ENCODE measurements around the gene PKP3.

- TF ChIP-seq CTCF (IDR thresholded peaks at IDR 0.05) (no peak), POLR2A (IDR thresholded peaks at IDR 0.05) (no peak)
These were observed 14.4 kb downstream of the PKP3 start for GRCh38 chr11:408154-409007.

Data from lower leg skin (tissue), 3 donors.